B cell (primary cell): ENCODE results near the gene MAP2K5. TPM values are rescaled to one million over a fixed set of nuclear protein-coding genes. Genes with fewer than 3 reads are reported as not detected.
A peak's percentile ranks its signal among the peaks of the same experiment; 100 is the strongest.

Experiments used
- ATAC-seq: fragments of 200-7000 bp; cut with Tn5 transposase; one replicate; pipeline ENCODE4 v1.10.0; 2021; ENCODE audit warnings: low read depth, mild to moderate bottlenecking, moderate number of reproducible peaks, moderate library complexity
- CTCF ChIA-PET: fragments of 350-600 bp; sonication (Branson Sonifier 250); formaldehyde crosslinking; loops from one replicate; lab custom pipeline; 2021; ENCODE audit warnings: antibody characterized with exemption, inconsistent platforms; lab: Charles Lee
- POLR2A ChIA-PET: fragments of 350-600 bp; sonication (Branson Sonifier 250); formaldehyde crosslinking; loops from one replicate; lab custom pipeline; 2021; ENCODE audit warnings: antibody characterized with exemption; lab: Charles Lee
- DNase-seq: peaks from one replicate; pipeline ENCODE4 v3.0.0; 2013
- H2AFZ ChIP-seq: 2 replicates; pipeline ENCODE4 v1.6.1; 2012; ENCODE audit warnings: mild to moderate bottlenecking, low read depth, low read length; ENCODE audit not compliant: insufficient read depth, poor library complexity, severe bottlenecking
- H3K27ac ChIP-seq, 2 donors: 1 replicate in 1 of 2; 2 replicates in 1 of 2; pipeline ENCODE4 v1.5.1; 2012 to 2013; ENCODE audit warnings: low read length in 2 of 2, mild to moderate bottlenecking in 2 of 2, moderate library complexity in 1 of 2
- H3K27me3 ChIP-seq, 4 experiments: fragments of 200-600 bp in 1 of 4; sonication (generic) in 1 of 4; replicated peaks in 1 of 4; 1 replicate in 2 of 4; 2 replicates in 2 of 4; pipeline versions ENCODE4 v1.6.1 to v1.7.0; 2013 to 2016; ENCODE audit warnings: low read length in 3 of 4, mild to moderate bottlenecking in 2 of 4, mixed read lengths in 1 of 4, moderate library complexity in 1 of 4; ENCODE audit not compliant: insufficient read depth in 4 of 4, control insufficient read depth in 3 of 4; ENCODE audit errors: control extremely low read depth in 1 of 4
- H3K36me3 ChIP-seq, 2 experiments: replicated peaks in 1 of 2; 1 replicate in 1 of 2; 2 replicates in 1 of 2; pipeline versions ENCODE4 v1.6.1 to v1.7.1; 2013; ENCODE audit warnings: low read length in 1 of 2; ENCODE audit not compliant: insufficient read depth in 2 of 2, control insufficient read depth in 1 of 2; ENCODE audit errors: control extremely low read depth in 1 of 2, extremely low read depth in 1 of 2
- H3K4me1 ChIP-seq, 2 donors: fragments of 200-600 bp in 1 of 2; sonication (generic) in 1 of 2; 1 replicate in 1 of 2; 2 replicates in 1 of 2; pipeline versions ENCODE4 v1.5.1 to v1.6.1; 2013 to 2017; ENCODE audit warnings: low read length in 2 of 2; ENCODE audit not compliant: control insufficient read depth in 2 of 2, insufficient read depth in 2 of 2
- H3K4me2 ChIP-seq: replicated peaks from 2 replicates; pipeline ENCODE3; 2012; ENCODE audit warnings: mild to moderate bottlenecking, low read depth, low read length; ENCODE audit not compliant: poor library complexity, severe bottlenecking
- H3K4me3 ChIP-seq, 5 experiments: fragments of 200-600 bp in 1 of 5; sonication (generic) in 1 of 5; 1 replicate in 3 of 5; 2 replicates in 2 of 5; pipeline versions ENCODE4 v1.5.1 to v1.7.0; 2011 to 2016; ENCODE audit warnings: low read length in 4 of 5, mild to moderate bottlenecking in 4 of 5, low read depth in 2 of 5, control low read depth in 1 of 5, moderate library complexity in 1 of 5; ENCODE audit not compliant: insufficient read depth in 1 of 5; ENCODE audit errors: control extremely low read depth in 1 of 5, extremely low read depth in 1 of 5
- H3K79me2 ChIP-seq: fragments of 200-600 bp; sonication (generic); one replicate; pipeline ENCODE4 v1.6.0; 2016; ENCODE audit warnings: low read length; ENCODE audit not compliant: control insufficient read depth, insufficient read depth
- H3K9ac ChIP-seq: fragments of 200-600 bp; sonication (generic); 2 replicates; pipeline ENCODE4 v1.6.1; 2017; ENCODE audit warnings: mild to moderate bottlenecking, low read length, moderate library complexity
- H3K9me3 ChIP-seq, 3 donors: one replicate each; pipeline versions ENCODE4 v1.6.1 to v1.7.1; 2013; ENCODE audit warnings: low read length in 2 of 3; ENCODE audit not compliant: control insufficient read depth in 2 of 3, insufficient read depth in 1 of 3; ENCODE audit errors: control extremely low read depth in 1 of 3
- H4K20me1 ChIP-seq: 2 replicates; pipeline ENCODE4 v1.6.0; 2012; ENCODE audit warnings: mild to moderate bottlenecking, low read length; ENCODE audit not compliant: insufficient read depth, control insufficient read depth, poor library complexity, severe bottlenecking
- H3K27ac Mint-ChIP-seq: one replicate; pipeline ENCODE4 v1.8.0; 2021; ENCODE audit warnings: mixed read lengths
- H3K27me3 Mint-ChIP-seq: one replicate; pipeline ENCODE4 v1.8.0; 2021; ENCODE audit warnings: mixed read lengths
- H3K4me1 Mint-ChIP-seq: one replicate; pipeline ENCODE4 v1.8.0; 2021; ENCODE audit warnings: mixed read lengths
- H3K4me3 Mint-ChIP-seq: one replicate; pipeline ENCODE4 v1.8.0; 2021; ENCODE audit warnings: mixed read lengths
- H3K9me3 Mint-ChIP-seq: one replicate; pipeline ENCODE4 v1.8.0; 2022; ENCODE audit warnings: mixed read lengths; ENCODE audit not compliant: insufficient read depth
- CTCF ChIP-seq: fragments of 200-600 bp; IDR thresholded peaks from one replicate; pipeline ENCODE4 v1.8.0; 2022; ENCODE audit warnings: antibody characterized with exemption, mild to moderate bottlenecking
- EZH2 ChIP-seq: IDR thresholded peaks from 2 replicates; pipeline ENCODE4 v1.6.1; 2012; ENCODE audit warnings: borderline replicate concordance, low read depth, mild to moderate bottlenecking, moderate library complexity, low read length; ENCODE audit not compliant: insufficient read depth, poor library complexity, severe bottlenecking
- WGBS: methylation state at CpG from one replicate; pipeline ENCODE4 v1.1.5; 2013; ENCODE audit warnings: missing lambda C conversion rate; ENCODE audit not compliant: insufficient coverage; 5-methylcytosine and 5-hydroxymethylcytosine counted together
- intact Hi-C: fragments of 100-400 bp; cut with micrococcal nuclease; formaldehyde crosslinking; loops from one replicate; pipeline ENCODE4 v1.10.0; 2022
- polyA plus RNA-seq: library from polyadenylated mRNA; depleted of rRNA; stranded (reverse); fragments of >200 nt; gene quantifications from 2 replicates; pipeline ENCODE4 v1.2.3, GENCODE V29; 2012
- total RNA-seq, 2 donors: library from RNA; stranded (reverse); fragments of 120-200 nt in 1 of 2; gene quantifications; 1 replicate in 1 of 2; 2 replicates in 1 of 2; pipeline versions ENCODE4 v1.2.3 to v1.2.4, GENCODE V29; 2013 to 2022

Gene MAP2K5
- total and polyA plus RNA-seq, 2 donors (not counting 1 experiment from before 2014, with no cell fraction given), result 11.1 to 40.0 TPM

- TF ChIP-seq EZH2 (peak; percentile 43), CTCF (no peak)
- Histone ChIP-seq H3K4me3 (peak overlapping the region in 4 of 5 experiments; percentile 24 to 50 (median 40)), H3K27ac (no peak overlapping the region), H3K9ac (peak overlapping the region; percentile 54), H3K27me3 (peaks cover 0 to 87% (median 69%) of the 10 kb centered on the region in 4 experiments), H3K4me2 (peak overlapping the region; percentile 83), H3K4me1 (peaks cover 61 to 81% of the 10 kb centered on the region in 2 donors), H3K9me3 (peaks cover 0 to 89% (median 17%) of the 10 kb centered on the region in 3 donors), H2AFZ (peak overlapping the region; percentile 35), H4K20me1 (peaks cover 27% of the 10 kb centered on the region), H3K36me3 (no peaks in the 10 kb centered on the region), H3K79me2 (no peaks in the 10 kb centered on the region)
- 6% methylated on average over 77 of the region's 94 CpGs for WGBS
- POLR2A ChIA-PET, result interaction anchor here (1.9 to 3.3 kb wide), 2 partner anchors 12 to 40 kb away, joined by 7 to 20 read pairs; no protein-coding TSS in a partner anchor
- no peak for ATAC-seq
- peaks cover 63% of the 10 kb centered on the region for H3K27me3 Mint-ChIP-seq
- DNase-seq, result peak; percentile 61
- peak overlapping the region; percentile 58 for H3K27ac Mint-ChIP-seq
- no peaks in the 10 kb centered on the region for H3K9me3 Mint-ChIP-seq
- CTCF ChIA-PET, result interaction anchor here (1.5 to 16.8 kb wide), 5 partner anchors 9 to 323 kb away, joined by 7 to 237 read pairs (median 15); no protein-coding TSS in a partner anchor
- H3K4me1 Mint-ChIP-seq, result peaks cover 54% of the 10 kb centered on the region
- intact Hi-C loops, result loop anchor here (2.0 kb wide), 2 partner anchors 13 to 41 kb away; no protein-coding TSS in a partner anchor
- peak overlapping the region; percentile 90 for H3K4me3 Mint-ChIP-seq
These were observed 281.1 kb downstream of the MAP2K5 start for GRCh38 chr15:67823314-67824196.
